HEK293 (cell line): ENCODE measurements around the gene SERPINE2.

Source experiments
- CTCF ChIA-PET: fragments of 350-600 bp; formaldehyde crosslinking; extraction: SDS; loops from one replicate; lab custom pipeline; 2021; ENCODE audit warnings: antibody characterized with exemption; lab: Yijun Ruan, JAX
- POLR2A ChIA-PET: fragments of 300-600 bp; formaldehyde crosslinking; extraction: SDS; loops from one replicate; lab custom pipeline; 2020; ENCODE audit warnings: antibody characterized with exemption, inconsistent platforms; lab: Yijun Ruan, JAX
- H3K27ac ChIP-seq: fragments of 200-500 bp; sonication (Bioruptor generic); 2 replicates; pipeline ENCODE4 v1.5.1; 2014; ENCODE audit warnings: low read depth, low read length, control low read depth, inconsistent platforms; ENCODE audit errors: extremely low read depth
- H3K36me3 ChIP-seq, 2 experiments: fragments of 200-500 bp in 1 of 2; sonication (Bioruptor generic) in 1 of 2; 1 replicate in 1 of 2; 2 replicates in 1 of 2; pipeline ENCODE4 v1.5.1; 2014 to 2017; ENCODE audit warnings: inconsistent platforms in 2 of 2, low read length in 2 of 2; ENCODE audit not compliant: control insufficient read depth in 2 of 2, insufficient read depth in 1 of 2
- H3K4me1 ChIP-seq: fragments of 200-500 bp; sonication (Bioruptor generic); 2 replicates; pipeline ENCODE4 v1.5.1; 2014; ENCODE audit warnings: mild to moderate bottlenecking, low read length, inconsistent platforms; ENCODE audit not compliant: control insufficient read depth, insufficient read depth
- H3K4me3 ChIP-seq: 2 replicates; pipeline ENCODE4 v1.5.1; 2011; ENCODE audit warnings: low read depth, mild to moderate bottlenecking, control low read depth, low read length, moderate library complexity
- H3K9me3 ChIP-seq: fragments of 200-500 bp; sonication (Bioruptor generic); 2 replicates; pipeline ENCODE4 v1.5.1; 2014; ENCODE audit warnings: low read depth, low read length, inconsistent platforms; ENCODE audit not compliant: control insufficient read depth, insufficient read depth
- GLI4 ChIP-seq: fragments of 450-650 bp; formaldehyde crosslinking; IDR thresholded peaks from 2 replicates; pipeline ENCODE4 v1.5.1; 2016; ENCODE audit warnings: missing biosample characterization, missing genetic modification characterization
- MEIS1 ChIP-seq: sonication (generic); formaldehyde crosslinking; IDR thresholded peaks from 2 replicates; pipeline ENCODE4 v1.8.1; 2022; ENCODE audit warnings: missing genetic modification reagents, mild to moderate bottlenecking, borderline replicate concordance
- PRDM4 ChIP-seq: fragments of 450-650 bp; formaldehyde crosslinking; IDR thresholded peaks from 2 replicates; pipeline ENCODE4 v1.5.1; 2017; ENCODE audit warnings: missing biosample characterization, missing genetic modification characterization
- SALL2 ChIP-seq: fragments of 450-650 bp; formaldehyde crosslinking; IDR thresholded peaks from 2 replicates; pipeline ENCODE4 v1.5.0; 2017; ENCODE audit warnings: missing biosample characterization, mild to moderate bottlenecking, missing genetic modification characterization, borderline replicate concordance
- SCRT2 ChIP-seq: fragments of 450-650 bp; formaldehyde crosslinking; IDR thresholded peaks from 2 replicates; pipeline ENCODE4 v1.5.1; 2016; ENCODE audit warnings: missing biosample characterization, missing genetic modification characterization
- SETDB1 ChIP-seq: IDR thresholded peaks from one replicate; pipeline ENCODE4 v1.6.1; 2017; ENCODE audit warnings: mild to moderate bottlenecking, low read length, moderate library complexity, mixed read lengths; ENCODE audit not compliant: insufficient read length
- SP7 ChIP-seq: fragments of 450-650 bp; formaldehyde crosslinking; IDR thresholded peaks from 2 replicates; pipeline ENCODE4 v1.5.1; 2016; ENCODE audit warnings: missing biosample characterization, missing genetic modification characterization
- TRIM28 ChIP-seq: IDR thresholded peaks from 2 replicates; pipeline ENCODE4 v1.6.1; 2011; ENCODE audit warnings: low read length, control low read depth, borderline replicate concordance
- YY2 ChIP-seq: fragments of 450-650 bp; formaldehyde crosslinking; IDR thresholded peaks from 2 replicates; pipeline ENCODE4 v1.5.1; 2016; ENCODE audit warnings: missing biosample characterization, missing genetic modification characterization
- ZBTB1 ChIP-seq: fragments of 450-650 bp; formaldehyde crosslinking; IDR thresholded peaks from 2 replicates; pipeline ENCODE4 v1.5.1; 2016; ENCODE audit warnings: missing biosample characterization, missing genetic modification characterization
- ZBTB44 ChIP-seq: fragments of 450-650 bp; IDR thresholded peaks from 2 replicates; pipeline ENCODE4 v1.5.1; 2018; ENCODE audit warnings: missing biosample characterization, mild to moderate bottlenecking, missing genetic modification characterization
- ZBTB7A ChIP-seq: fragments of 450-650 bp; formaldehyde crosslinking; IDR thresholded peaks from 2 replicates; pipeline ENCODE4 v1.5.1; 2016; ENCODE audit warnings: low read depth, missing biosample characterization, missing genetic modification characterization
- ZNF132 ChIP-seq: fragments of 450-650 bp; formaldehyde crosslinking; IDR thresholded peaks from 2 replicates; pipeline ENCODE4 v1.5.1; 2017; ENCODE audit warnings: missing biosample characterization, missing genetic modification characterization, borderline replicate concordance
- ZNF138 ChIP-seq: fragments of 450-650 bp; formaldehyde crosslinking; IDR thresholded peaks from 2 replicates; pipeline ENCODE4 v1.5.1; 2016; ENCODE audit warnings: missing biosample characterization, missing genetic modification characterization, borderline replicate concordance
- ZNF184 ChIP-seq: fragments of 450-650 bp; IDR thresholded peaks from 2 replicates; pipeline ENCODE4 v1.5.1; 2018; ENCODE audit warnings: missing biosample characterization, mild to moderate bottlenecking, missing genetic modification characterization
- ZNF24 ChIP-seq: fragments of 450-650 bp; formaldehyde crosslinking; IDR thresholded peaks from 2 replicates; pipeline ENCODE4 v1.5.1; 2016; ENCODE audit warnings: missing biosample characterization, missing genetic modification characterization
- ZNF248 ChIP-seq: fragments of 450-650 bp; formaldehyde crosslinking; IDR thresholded peaks from 2 replicates; pipeline ENCODE4 v1.5.1; 2017; ENCODE audit warnings: missing biosample characterization, missing genetic modification characterization
- ZNF274 ChIP-seq, 2 experiments: fragments of 200-500 bp in 1 of 2; fragments of 450-650 bp in 1 of 2; sonication (Bioruptor generic) in 1 of 2; formaldehyde crosslinking in 1 of 2; IDR thresholded peaks; 2 replicates each; pipeline versions ENCODE4 v1.5.1 to v1.6.1; 2014 to 2016; ENCODE audit warnings: borderline replicate concordance in 1 of 2, inconsistent platforms in 1 of 2, low read length in 1 of 2, missing biosample characterization in 1 of 2, missing genetic modification characterization in 1 of 2
- ZNF350 ChIP-seq: fragments of 450-650 bp; formaldehyde crosslinking; IDR thresholded peaks from 2 replicates; pipeline ENCODE4 v1.5.0; 2017; ENCODE audit warnings: missing biosample characterization, mild to moderate bottlenecking, missing genetic modification characterization
- ZNF394 ChIP-seq: fragments of 450-650 bp; formaldehyde crosslinking; IDR thresholded peaks from 2 replicates; pipeline ENCODE4 v1.5.1; 2016; ENCODE audit warnings: missing biosample characterization, missing genetic modification characterization, mild to moderate bottlenecking, moderate library complexity, borderline replicate concordance
- ZNF48 ChIP-seq: fragments of 450-650 bp; formaldehyde crosslinking; IDR thresholded peaks from 2 replicates; pipeline ENCODE4 v1.5.1; 2016; ENCODE audit warnings: missing biosample characterization, missing genetic modification characterization
- ZNF488 ChIP-seq: fragments of 450-650 bp; formaldehyde crosslinking; IDR thresholded peaks from 2 replicates; pipeline ENCODE4 v1.5.1; 2016; ENCODE audit warnings: missing biosample characterization, missing genetic modification characterization
- ZNF510 ChIP-seq: fragments of 450-650 bp; formaldehyde crosslinking; IDR thresholded peaks from 2 replicates; pipeline ENCODE4 v1.5.1; 2018; ENCODE audit warnings: mild to moderate bottlenecking, missing genetic modification characterization, missing biosample characterization; ENCODE audit not compliant: insufficient replicate concordance
- ZNF549 ChIP-seq: fragments of 450-650 bp; IDR thresholded peaks from 2 replicates; pipeline ENCODE4 v1.5.1; 2018; ENCODE audit warnings: missing biosample characterization, missing genetic modification characterization, mild to moderate bottlenecking, inconsistent platforms, moderate library complexity
- ZNF558 ChIP-seq: fragments of 450-650 bp; formaldehyde crosslinking; IDR thresholded peaks from 2 replicates; pipeline ENCODE4 v1.5.1; 2016; ENCODE audit warnings: missing biosample characterization, missing genetic modification characterization
- ZNF596 ChIP-seq: fragments of 450-650 bp; IDR thresholded peaks from 2 replicates; pipeline ENCODE4 v1.5.0; 2018; ENCODE audit warnings: missing biosample characterization, mild to moderate bottlenecking, missing genetic modification characterization, moderate library complexity
- ZNF624 ChIP-seq: fragments of 450-650 bp; formaldehyde crosslinking; IDR thresholded peaks from 2 replicates; pipeline ENCODE4 v1.5.1; 2017; ENCODE audit warnings: missing biosample characterization, missing genetic modification characterization
- ZNF776 ChIP-seq: fragments of 450-650 bp; formaldehyde crosslinking; IDR thresholded peaks from 2 replicates; pipeline ENCODE4 v1.5.0; 2017; ENCODE audit warnings: missing biosample characterization, missing genetic modification characterization, borderline replicate concordance
- ZSCAN30 ChIP-seq: fragments of 450-650 bp; IDR thresholded peaks from 2 replicates; pipeline ENCODE4 v1.5.1; 2018; ENCODE audit warnings: missing biosample characterization, mild to moderate bottlenecking, missing genetic modification characterization, moderate library complexity

The SERPINE2 gene

GRCh38 chr2:223991611-223992010 lies 47.5 kb downstream of the SERPINE2 start:
- Histone ChIP-seq H3K27ac (no peak overlapping the region), H3K4me1 (no peaks in the 10 kb centered on the region), H3K36me3 (peaks cover 0 to 31% of the 10 kb centered on the region in 2 experiments; a peak in 1 of 3 replicates), H3K4me3 (no peak overlapping the region)
- POLR2A ChIA-PET, result no interaction called here
- CTCF ChIA-PET, result interaction anchor here (0.6 to 5.4 kb wide), 6 partner anchors 11 to 368 kb away, joined by 3 to 205 read pairs (median 4); no protein-coding TSS in a partner anchor
- TF ChIP-seq ZNF776 (tag by site-specific recombination) (no peak), YY2 (tag by site-specific recombination) (no peak), ZNF248 (tag by site-specific recombination) (no peak), SCRT2 (tag by site-specific recombination) (no peak), ZNF558 (tag by site-specific recombination) (no peak), ZBTB1 (no peak), GLI4 (tag by site-specific recombination) (no peak), ZNF549 (tag by site-specific recombination) (no peak), SALL2 (tag by site-specific recombination) (no peak), ZNF24 (no peak), ZNF274 (IDR thresholded peaks at IDR 0.05; ENCODE audit: low read length) (no peak), ZNF274 (tag by site-specific recombination; IDR thresholded peaks at IDR 0.05; ENCODE audit: borderline replicate concordance) (no peak), ZNF510 (tag by site-specific recombination) (no peak), SP7 (no peak), ZSCAN30 (no peak), TRIM28 (no peak), MEIS1 (no peak), ZBTB7A (no peak), ZNF132 (tag by site-specific recombination) (no peak)
- TF ChIP-seq, all 188 proteins: peak for 0
- no peaks in the 10 kb centered on the region for H3K9me3 ChIP-seq

- ChIA-PET CTCF (interaction anchor here (0.6 to 2.2 kb wide), 9 partner anchors 9 to 369 kb away, joined by 3 to 9 read pairs (median 4); no protein-coding TSS in a partner anchor), POLR2A (no interaction called here)
- Histone ChIP-seq H3K36me3 (peaks cover 0 to 40% of the 10 kb centered on the region in 2 experiments; a peak in 1 of 3 replicates), H3K4me1 (no peaks in the 10 kb centered on the region), H3K27ac (no peak overlapping the region), H3K4me3 (no peak overlapping the region), H3K9me3 (no peaks in the 10 kb centered on the region)
- TF ChIP-seq ZNF138 (no peak), SETDB1 (no peak), ZNF624 (tag by site-specific recombination) (no peak), ZNF48 (tag by site-specific recombination) (no peak), ZNF350 (tag by site-specific recombination) (no peak), ZNF184 (tag by site-specific recombination) (no peak), ZNF394 (tag by site-specific recombination) (no peak), ZNF596 (tag by site-specific recombination) (no peak), ZSCAN30 (no peak), ZNF488 (no peak), ZBTB44 (no peak), PRDM4 (tag by site-specific recombination) (no peak)
Observed at GRCh38 chr2:223989856-223990232, 49.2 kb downstream of the SERPINE2 start.
